CD4-positive, alpha-beta memory T cell (primary cell): Measurements from ENCODE around the gene PNMA8A. TPM values are rescaled to one million over a fixed set of nuclear protein-coding genes. Genes with fewer than 3 reads are reported as not detected.

Experiments
- CTCF ChIA-PET: fragments of 350-600 bp; sonication (Branson Sonifier 250); formaldehyde crosslinking; loops from one replicate; lab custom pipeline; 2021; ENCODE audit warnings: inconsistent platforms; ENCODE audit not compliant: partially characterized antibody; lab: Charles Lee
- POLR2A ChIA-PET: fragments of 350-600 bp; sonication (Branson Sonifier 250); formaldehyde crosslinking; loops from one replicate; lab custom pipeline; 2021; ENCODE audit not compliant: partially characterized antibody; lab: Charles Lee
- DNase-seq, 5 donors: peaks; one replicate each; pipeline versions ENCODE4 v3.0.0 to v3.0.0-alpha.2; 2020 to 2022; ENCODE audit warnings: mixed read lengths in 1 of 5
- H3K27ac ChIP-seq: one replicate; pipeline ENCODE4 v1.7.0; 2013; ENCODE audit warnings: low read depth, low read length
- H3K27me3 ChIP-seq: 2 replicates; pipeline ENCODE4 v1.7.0; 2013; ENCODE audit warnings: mild to moderate bottlenecking, low read length, moderate library complexity; ENCODE audit not compliant: insufficient read depth
- H3K36me3 ChIP-seq: 2 replicates; pipeline ENCODE4 v1.7.0; 2013; ENCODE audit warnings: mild to moderate bottlenecking, low read length, moderate library complexity; ENCODE audit not compliant: insufficient read depth
- H3K4me1 ChIP-seq: 2 replicates; pipeline ENCODE4 v1.7.0; 2013; ENCODE audit warnings: mild to moderate bottlenecking, low read length, moderate library complexity; ENCODE audit not compliant: insufficient read depth
- H3K4me3 ChIP-seq, 2 donors: one replicate each; pipeline ENCODE4 v1.7.0; 2013; ENCODE audit warnings: low read length in 2 of 2, mild to moderate bottlenecking in 1 of 2
- H3K9me3 ChIP-seq, 2 donors: one replicate each; pipeline ENCODE4 v1.7.0; 2013; ENCODE audit warnings: low read length in 2 of 2, control low read depth in 1 of 2; ENCODE audit not compliant: control insufficient read depth in 1 of 2
- H3K27ac Mint-ChIP-seq, 7 donors: one replicate each; pipeline ENCODE4 v1.8.0; 2020 to 2021; ENCODE audit warnings: mixed read lengths in 7 of 7, mild to moderate bottlenecking in 6 of 7, inconsistent platforms in 3 of 7, moderate library complexity in 3 of 7
- H3K27me3 Mint-ChIP-seq, 2 donors: one replicate each; pipeline ENCODE4 v1.8.0; 2020 to 2021; ENCODE audit warnings: mixed read lengths in 2 of 2
- H3K36me3 Mint-ChIP-seq, 2 donors: one replicate each; pipeline ENCODE4 v1.8.0; 2020 to 2021; ENCODE audit warnings: mixed read lengths in 2 of 2, inconsistent platforms in 1 of 2, mild to moderate bottlenecking in 1 of 2
- H3K4me1 Mint-ChIP-seq, 4 donors: one replicate each; pipeline ENCODE4 v1.8.0; 2020 to 2021; ENCODE audit warnings: mixed read lengths in 4 of 4, mild to moderate bottlenecking in 1 of 4
- H3K4me3 Mint-ChIP-seq, 8 donors: one replicate each; pipeline ENCODE4 v1.8.0; 2020 to 2021; ENCODE audit warnings: mixed read lengths in 8 of 8, mild to moderate bottlenecking in 7 of 8, moderate library complexity in 6 of 8, inconsistent platforms in 3 of 8
- H3K9me3 Mint-ChIP-seq, 8 donors: one replicate each; pipeline ENCODE4 v1.8.0; 2020 to 2021; ENCODE audit warnings: mixed read lengths in 8 of 8, mild to moderate bottlenecking in 5 of 8, inconsistent platforms in 3 of 8, moderate library complexity in 1 of 8
- intact Hi-C: fragments of 100-400 bp; cut with micrococcal nuclease; formaldehyde crosslinking; loops from one replicate; pipeline ENCODE4 v1.15.1; 2023
- polyA plus RNA-seq, 2 donors: library from polyadenylated mRNA; unstranded; fragments of 300-500 nt; fragmentation: Illumina TruSeq; gene quantifications; one replicate each; pipeline ENCODE4 v1.2.3, GENCODE V29; 2021
- total RNA-seq, 2 experiments: library from RNA; stranded (reverse); gene quantifications; one replicate each; pipeline ENCODE4 v1.2.3, GENCODE V29; 2021

Gene PNMA8A
- total and polyA plus RNA-seq, 4 experiments from 2014 or later: 0.13 to 0.26 TPM; not detected in 2

DNA sequence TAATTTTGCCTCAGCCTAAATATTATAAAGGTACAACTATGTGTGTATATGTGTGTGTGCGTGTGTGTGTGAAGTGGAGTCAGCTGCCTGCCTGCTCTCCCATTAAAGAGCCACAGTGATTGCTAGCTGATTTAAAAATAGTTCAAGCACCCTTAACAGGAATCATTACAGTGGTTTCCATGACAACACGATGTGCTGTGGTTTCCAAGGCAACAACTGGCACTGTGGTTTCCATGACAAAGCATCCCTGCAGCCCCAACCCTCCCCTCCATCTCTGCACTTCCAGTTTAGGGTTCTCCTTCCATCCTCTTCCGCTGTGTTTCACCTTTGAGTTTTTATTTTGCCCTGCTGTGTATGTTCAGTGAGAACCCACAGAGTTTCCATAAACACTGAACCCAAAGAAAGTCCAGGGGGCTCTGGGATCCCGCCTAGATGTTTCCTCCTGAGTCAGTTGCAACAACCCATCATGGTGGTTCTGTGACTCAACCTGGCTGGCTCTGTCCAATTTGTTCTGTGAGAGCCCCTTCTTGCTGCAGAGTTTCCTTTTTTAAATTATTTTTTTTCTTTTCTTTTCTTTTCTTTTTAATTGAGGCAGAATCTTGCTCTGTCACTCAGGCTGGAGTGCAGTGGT lies 7.1 kb upstream of the PNMA8A start:
- peak overlapping the region in 2 of 7 donors; percentile 66 to 68 for H3K27ac Mint-ChIP-seq
- H3K36me3 Mint-ChIP-seq: no peaks in the 10 kb centered on the region
- no peaks in the 10 kb centered on the region for H3K9me3 Mint-ChIP-seq
- ChIA-PET POLR2A (no interaction called here), CTCF (no interaction called here)
- H3K4me3 ChIP-seq: no peak overlapping the region
- DNase-seq: peak in 3 of 5 donors; percentile 26 to 40 (median 37)
- intact Hi-C loops: no loop called here
- no peak overlapping the region for H3K4me3 Mint-ChIP-seq
- peaks cover 26 to 31% of the 10 kb centered on the region in 2 donors for H3K27me3 Mint-ChIP-seq
- no peaks in the 10 kb centered on the region for H3K27me3 ChIP-seq
- no peak overlapping the region for H3K27ac ChIP-seq
- no peaks in the 10 kb centered on the region for H3K4me1 ChIP-seq
- no peaks in the 10 kb centered on the region for H3K36me3 ChIP-seq
- no peaks in the 10 kb centered on the region for H3K9me3 ChIP-seq
- H3K4me1 Mint-ChIP-seq: peaks cover 0 to 6% (median 2%) of the 10 kb centered on the region in 4 donors

DNA sequence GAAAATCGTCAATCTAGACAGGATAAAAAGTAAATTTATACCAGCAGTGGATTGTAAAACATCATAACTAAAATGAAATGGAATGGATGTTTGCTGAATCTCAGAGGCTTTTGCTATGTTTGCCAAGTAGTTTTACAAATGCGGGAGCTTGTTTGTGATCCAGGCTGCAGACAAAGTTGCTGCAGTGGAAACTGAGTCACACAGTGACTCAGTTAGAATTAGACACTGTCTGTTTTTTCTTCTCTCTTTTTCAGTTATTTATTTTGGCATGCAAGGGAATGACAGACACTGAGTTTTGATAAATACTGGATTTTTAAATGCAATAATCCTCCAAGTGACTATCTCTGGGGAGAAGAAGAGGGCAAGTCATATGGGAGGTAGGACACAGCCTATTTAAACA lies 4.6 kb upstream of the PNMA8A start:
- H3K4me1 ChIP-seq: no peaks in the 10 kb centered on the region
- Mint-ChIP-seq H3K27me3 (peaks cover 34 to 35% of the 10 kb centered on the region in 2 donors), H3K4me1 (peaks cover 0 to 12% (median 2%) of the 10 kb centered on the region in 4 donors), H3K9me3 (no peaks in the 10 kb centered on the region), H3K27ac (no peak overlapping the region), H3K4me3 (no peak overlapping the region), H3K36me3 (no peaks in the 10 kb centered on the region)
- no peaks in the 10 kb centered on the region for H3K9me3 ChIP-seq
- H3K27ac ChIP-seq: no peak overlapping the region
- ChIA-PET CTCF (no interaction called here), POLR2A (interaction anchor here (0.5 kb wide), 1 partner anchor 1316 kb away, joined by 4 read pairs; no protein-coding TSS in a partner anchor)
- H3K27me3 ChIP-seq: peaks cover 1% of the 10 kb centered on the region
- intact Hi-C loops: no loop called here
- no peak for DNase-seq
- H3K4me3 ChIP-seq: no peak overlapping the region
- H3K36me3 ChIP-seq: no peaks in the 10 kb centered on the region

DNA sequence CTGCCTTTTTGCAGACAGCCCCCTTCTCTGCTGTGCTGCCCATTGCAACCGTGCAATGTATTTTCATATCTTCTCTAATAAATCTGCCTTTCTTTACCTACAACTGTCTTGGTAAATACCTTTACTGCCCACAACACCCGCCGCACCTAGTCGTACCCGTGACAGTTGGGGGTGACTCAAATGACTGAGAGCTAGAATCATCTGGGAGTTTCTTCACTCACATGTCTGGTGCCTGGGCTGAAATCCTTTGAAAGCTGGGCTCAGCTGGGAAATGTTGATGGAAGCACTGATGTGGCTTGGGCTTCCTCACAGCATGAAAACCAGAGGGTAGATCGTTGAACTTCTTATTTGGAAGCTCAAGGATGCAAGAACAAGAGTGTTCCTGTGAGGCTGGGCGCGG lies 2.8 kb upstream of the PNMA8A start:
- Mint-ChIP-seq H3K27me3 (peaks cover 34 to 42% of the 10 kb centered on the region in 2 donors), H3K36me3 (no peaks in the 10 kb centered on the region), H3K4me1 (peaks cover 0 to 12% (median 2%) of the 10 kb centered on the region in 4 donors), H3K27ac (no peak overlapping the region), H3K4me3 (no peak overlapping the region), H3K9me3 (no peaks in the 10 kb centered on the region)
- Histone ChIP-seq H3K27me3 (peaks cover 10% of the 10 kb centered on the region), H3K4me1 (no peaks in the 10 kb centered on the region), H3K36me3 (no peaks in the 10 kb centered on the region), H3K9me3 (no peaks in the 10 kb centered on the region), H3K27ac (no peak overlapping the region), H3K4me3 (no peak overlapping the region)
- CTCF ChIA-PET: interaction anchor here (1.1 kb wide), 1 partner anchor 78 kb away, joined by 3 read pairs; no protein-coding TSS in a partner anchor
- intact Hi-C loops: no loop called here
- DNase-seq: no peak
- POLR2A ChIA-PET: no interaction called here

DNA sequence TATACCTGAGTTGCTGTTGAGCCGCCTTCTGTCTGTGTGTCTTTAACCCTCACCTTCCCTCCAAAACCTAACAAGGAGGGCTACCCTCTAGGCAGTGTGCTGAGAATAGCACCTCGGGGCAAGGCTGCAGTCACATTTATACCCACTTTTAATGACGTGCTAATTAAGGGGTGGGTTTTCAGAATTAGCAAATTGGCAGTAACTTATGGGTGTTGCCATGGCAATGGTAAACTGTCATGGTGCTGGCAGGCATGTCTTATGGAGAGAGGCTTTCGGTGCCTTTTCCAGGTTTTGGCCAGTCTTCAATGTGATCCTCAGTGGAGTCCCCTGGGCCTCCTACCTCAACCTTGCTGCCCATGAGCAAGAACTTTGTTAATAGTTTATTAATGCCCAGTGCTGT lies 1.2 kb upstream of the PNMA8A start:
- intact Hi-C loops: no loop called here
- no peaks in the 10 kb centered on the region for H3K9me3 ChIP-seq
- peaks cover 30 to 41% of the 10 kb centered on the region in 2 donors for H3K27me3 Mint-ChIP-seq
- H3K4me1 Mint-ChIP-seq: peaks cover 0 to 7% (median 0%) of the 10 kb centered on the region in 4 donors
- ChIA-PET POLR2A (no interaction called here), CTCF (no interaction called here)
- no peaks in the 10 kb centered on the region for H3K9me3 Mint-ChIP-seq
- H3K4me3 Mint-ChIP-seq: no peak overlapping the region
- H3K27ac ChIP-seq: no peak overlapping the region
- H3K36me3 ChIP-seq: no peaks in the 10 kb centered on the region
- peaks cover 10% of the 10 kb centered on the region for H3K27me3 ChIP-seq
- H3K36me3 Mint-ChIP-seq: no peaks in the 10 kb centered on the region
- no peak overlapping the region for H3K4me3 ChIP-seq
- no peak for DNase-seq
- H3K27ac Mint-ChIP-seq: no peak overlapping the region
- no peaks in the 10 kb centered on the region for H3K4me1 ChIP-seq

- Histone ChIP-seq H3K27me3 (peaks cover 10% of the 10 kb centered on the region), H3K36me3 (no peaks in the 10 kb centered on the region), H3K27ac (no peak overlapping the region), H3K4me3 (no peak overlapping the region), H3K4me1 (no peaks in the 10 kb centered on the region), H3K9me3 (no peaks in the 10 kb centered on the region)
- DNase-seq: no peak
- CTCF ChIA-PET: no interaction called here
- intact Hi-C loops: no loop called here
- Mint-ChIP-seq H3K4me3 (peak overlapping the region in 1 of 8 donors; percentile 16), H3K27me3 (peaks cover 32 to 43% of the 10 kb centered on the region in 2 donors), H3K9me3 (no peaks in the 10 kb centered on the region), H3K4me1 (peaks cover 2 to 9% (median 3%) of the 10 kb centered on the region in 4 donors), H3K27ac (no peak overlapping the region), H3K36me3 (no peaks in the 10 kb centered on the region)
- POLR2A ChIA-PET: no interaction called here
Measured at GRCh38 chr19:46471811-46472543, 614 bp upstream of the PNMA8A start.

GRCh38 chr19:46470376-46470775 lies 987 bp downstream of the PNMA8A start:
- H3K9me3 Mint-ChIP-seq: no peaks in the 10 kb centered on the region
- H3K4me3 Mint-ChIP-seq: no peak overlapping the region
- ChIA-PET POLR2A (no interaction called here), CTCF (no interaction called here)
- H3K27me3 Mint-ChIP-seq: peaks cover 32 to 52% of the 10 kb centered on the region in 2 donors
- no peak for DNase-seq
- Histone ChIP-seq H3K36me3 (no peaks in the 10 kb centered on the region), H3K9me3 (no peaks in the 10 kb centered on the region), H3K27me3 (peaks cover 10% of the 10 kb centered on the region), H3K27ac (no peak overlapping the region), H3K4me3 (no peak overlapping the region), H3K4me1 (no peaks in the 10 kb centered on the region)
- no peaks in the 10 kb centered on the region for H3K36me3 Mint-ChIP-seq
- intact Hi-C loops: no loop called here
- H3K27ac Mint-ChIP-seq: no peak overlapping the region
- peaks cover 10 to 18% (median 11%) of the 10 kb centered on the region in 4 donors for H3K4me1 Mint-ChIP-seq

GRCh38 chr19:46469541-46470185 lies 1.7 kb downstream of the PNMA8A start:
- peaks cover 10 to 18% (median 11%) of the 10 kb centered on the region in 4 donors for H3K4me1 Mint-ChIP-seq
- Histone ChIP-seq H3K27me3 (peaks cover 10% of the 10 kb centered on the region), H3K4me1 (no peaks in the 10 kb centered on the region), H3K9me3 (no peaks in the 10 kb centered on the region), H3K27ac (no peak overlapping the region), H3K4me3 (no peak overlapping the region), H3K36me3 (no peaks in the 10 kb centered on the region)
- peak overlapping the region in 1 of 8 donors; percentile 26 for H3K4me3 Mint-ChIP-seq
- no peaks in the 10 kb centered on the region for H3K9me3 Mint-ChIP-seq
- ChIA-PET CTCF (no interaction called here), POLR2A (no interaction called here)
- no peak for DNase-seq
- peaks cover 37 to 52% of the 10 kb centered on the region in 2 donors for H3K27me3 Mint-ChIP-seq
- intact Hi-C loops: no loop called here
- no peaks in the 10 kb centered on the region for H3K36me3 Mint-ChIP-seq
- no peak overlapping the region for H3K27ac Mint-ChIP-seq
